ENCODE data around the gene DMXL2. TPM values are rescaled to one million over a fixed set of nuclear protein-coding genes. Genes with fewer than 3 reads are reported as not detected.
"Not testable (repeated sequence)": the region's sequence is repeated elsewhere in the genome, so short reads cannot be mapped to it uniquely, and the experiment has no call there.

Gene DMXL2
- total RNA-seq, 1 donor from 2014 or later: 8.9 TPM

- DNase-seq (ENCODE audit: low read depth in 2 of 2): not testable (repeated sequence)
Measured at GRCh38 chr15:51423040-51423439, 199.5 kb downstream of the DMXL2 start.

- DNase-seq (ENCODE audit: low read depth in 2 of 2): no peak
Measured at GRCh38 chr15:51416129-51416528, 206.4 kb downstream of the DMXL2 start.

- DNase-seq (ENCODE audit: low read depth in 2 of 2): no peak
Measured at GRCh38 chr15:51414256-51414860, 208.2 kb downstream of the DMXL2 start.

- no peak for DNase-seq (ENCODE audit: low read depth in 2 of 2)
Measured at GRCh38 chr15:51405693-51406523, 216.7 kb downstream of the DMXL2 start.

GRCh38 chr15:51403946-51404695, 218.4 kb downstream of the DMXL2 start:
- no peak for DNase-seq (ENCODE audit: low read depth in 2 of 2)

GRCh38 chr15:51403072-51403878, 219.3 kb downstream of the DMXL2 start:
- peak; percentile 7 to 44 for DNase-seq (ENCODE audit: low read depth in 2 of 2)

GRCh38 chr15:51401872-51402517, 220.6 kb downstream of the DMXL2 start:
- peak; percentile 7 to 53 for DNase-seq (ENCODE audit: low read depth in 2 of 2)

GRCh38 chr15:51401051-51401780, 221.4 kb downstream of the DMXL2 start:
- no peak for DNase-seq (ENCODE audit: low read depth in 2 of 2)

GRCh38 chr15:51398626-51399025, 223.9 kb downstream of the DMXL2 start:
- DNase-seq (ENCODE audit: low read depth in 2 of 2): no peak

Other genes with a start within 250 kb of the DMXL2 start
- 0.13 and 0.76 TPM in 2 replicates for gene SCG3, start 58.7 kb upstream of the DMXL2 start, total RNA-seq
- gene LYSMD2, start 114.9 kb upstream of the DMXL2 start, total RNA-seq: 16.4 and 23.9 TPM in 2 replicates
- 19.1 and 37.3 TPM in 2 replicates for gene TMOD2, start 128.8 kb upstream of the DMXL2 start, total RNA-seq
- 48.3 and 59.4 TPM in 2 replicates for gene TMOD3, start 206.9 kb upstream of the DMXL2 start, total RNA-seq